Panc1 (cell line): ENCODE measurements around the gene EVL.

Experiments
- CTCF ChIP-seq: fragments of 450-650 bp; IDR thresholded peaks from 2 replicates; pipeline ENCODE4 v1.5.1; 2017; ENCODE audit warnings: mild to moderate bottlenecking
- POLR2AphosphoS5 ChIP-seq: IDR thresholded peaks from 2 replicates; pipeline ENCODE4 v1.6.1; 2012; ENCODE audit warnings: mild to moderate bottlenecking, low read depth, low read length, moderate library complexity
- REST ChIP-seq, 2 experiments: IDR thresholded peaks; 2 replicates each; pipeline ENCODE4 v1.6.1; 2011 to 2012; ENCODE audit warnings: low read depth in 2 of 2, control low read depth in 1 of 2, low read length in 1 of 2, mild to moderate bottlenecking in 1 of 2, moderate library complexity in 1 of 2; ENCODE audit not compliant: insufficient read depth in 1 of 2
- SIN3A ChIP-seq: IDR thresholded peaks from 2 replicates; pipeline ENCODE4 v1.6.1; 2012; ENCODE audit warnings: low read depth, mild to moderate bottlenecking, low read length, moderate library complexity, borderline replicate concordance; ENCODE audit not compliant: insufficient read depth
- TCF7L2 ChIP-seq: IDR thresholded peaks from 2 replicates; pipeline ENCODE4 v1.6.1; 2011; ENCODE audit warnings: mild to moderate bottlenecking, low read depth, low read length, inconsistent platforms

GRCh38 chr14:100127853-100128455 is 62.7 kb downstream of the EVL start:
- TF ChIP-seq CTCF (no peak), POLR2AphosphoS5 (no peak), REST (IDR thresholded peaks at IDR 0.05; ENCODE audit: insufficient read depth in 1 of 2, low read depth in 2 of 2, low read length in 1 of 2) (no peak), TCF7L2 (no peak), SIN3A (no peak)
